D721Med (cell line): ENCODE measurements around the gene FGD5.

ENCODE experiments used
- DNase-seq: peaks from one replicate; pipeline ENCODE4 v3.0.0; 2011; ENCODE audit warnings: low spot score; ENCODE audit not compliant: insufficient read length
- FAIRE-seq: peaks from 2 replicates; lab custom pipeline; 2011; peaks lifted over from hg19 to GRCh38; lab: Jason Lieb, UNC
- TF ChIP-seq, protein P1 (sequence below): IDR thresholded peaks from 2 replicates; pipeline ENCODE4 v1.5.1; 2012; ENCODE audit warnings: mild to moderate bottlenecking, control low read depth; ENCODE audit not compliant: insufficient read depth; ENCODE audit errors: missing control alignments

The FGD5 gene

DNA sequence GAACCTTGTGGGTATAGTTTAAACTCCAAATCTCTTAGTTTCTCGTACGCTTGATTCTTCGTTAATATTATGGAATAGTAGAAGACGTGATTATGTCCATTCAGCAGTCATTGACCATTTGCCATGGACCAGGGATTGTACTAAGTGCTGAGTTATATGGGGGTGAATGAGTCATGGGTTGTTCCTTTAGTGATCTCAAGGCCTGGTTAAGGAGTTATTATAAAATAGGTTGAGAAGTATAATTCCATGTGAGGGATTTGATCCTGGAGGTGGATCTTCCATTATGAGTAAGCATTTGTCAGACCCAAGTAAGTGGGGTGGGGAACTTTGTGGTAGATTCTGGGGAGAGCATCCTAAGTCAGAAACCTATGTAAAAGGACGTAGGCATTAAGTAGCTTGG lies 144.0 kb downstream of the FGD5 start:
- FAIRE-seq: no peak
- no peak for DNase-seq
- TF ChIP-seq, protein P1, sequence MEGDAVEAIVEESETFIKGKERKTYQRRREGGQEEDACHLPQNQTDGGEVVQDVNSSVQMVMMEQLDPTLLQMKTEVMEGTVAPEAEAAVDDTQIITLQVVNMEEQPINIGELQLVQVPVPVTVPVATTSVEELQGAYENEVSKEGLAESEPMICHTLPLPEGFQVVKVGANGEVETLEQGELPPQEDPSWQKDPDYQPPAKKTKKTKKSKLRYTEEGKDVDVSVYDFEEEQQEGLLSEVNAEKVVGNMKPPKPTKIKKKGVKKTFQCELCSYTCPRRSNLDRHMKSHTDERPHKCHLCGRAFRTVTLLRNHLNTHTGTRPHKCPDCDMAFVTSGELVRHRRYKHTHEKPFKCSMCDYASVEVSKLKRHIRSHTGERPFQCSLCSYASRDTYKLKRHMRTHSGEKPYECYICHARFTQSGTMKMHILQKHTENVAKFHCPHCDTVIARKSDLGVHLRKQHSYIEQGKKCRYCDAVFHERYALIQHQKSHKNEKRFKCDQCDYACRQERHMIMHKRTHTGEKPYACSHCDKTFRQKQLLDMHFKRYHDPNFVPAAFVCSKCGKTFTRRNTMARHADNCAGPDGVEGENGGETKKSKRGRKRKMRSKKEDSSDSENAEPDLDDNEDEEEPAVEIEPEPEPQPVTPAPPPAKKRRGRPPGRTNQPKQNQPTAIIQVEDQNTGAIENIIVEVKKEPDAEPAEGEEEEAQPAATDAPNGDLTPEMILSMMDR: no peak

DNA sequence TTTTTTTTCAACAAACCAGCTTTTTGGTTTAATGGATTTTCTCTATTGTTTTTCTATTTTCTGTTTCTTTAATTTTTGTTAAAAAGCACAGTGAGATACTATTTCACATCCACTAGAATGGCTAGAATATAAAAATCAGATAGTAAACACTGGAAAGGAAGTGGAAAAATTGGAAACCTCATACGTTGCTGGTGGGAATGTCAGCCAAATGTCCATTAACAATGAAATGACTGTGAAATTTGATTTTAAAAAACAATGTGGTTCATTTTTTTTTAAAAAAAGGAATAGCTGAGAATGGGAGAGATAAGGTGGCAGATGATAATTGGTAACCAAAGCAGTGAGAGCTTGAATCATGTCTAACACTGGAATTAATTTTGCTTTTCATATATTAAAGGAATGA lies 148.5 kb downstream of the FGD5 start:
- FAIRE-seq: no peak
- TF ChIP-seq, protein P1: no peak

DNA sequence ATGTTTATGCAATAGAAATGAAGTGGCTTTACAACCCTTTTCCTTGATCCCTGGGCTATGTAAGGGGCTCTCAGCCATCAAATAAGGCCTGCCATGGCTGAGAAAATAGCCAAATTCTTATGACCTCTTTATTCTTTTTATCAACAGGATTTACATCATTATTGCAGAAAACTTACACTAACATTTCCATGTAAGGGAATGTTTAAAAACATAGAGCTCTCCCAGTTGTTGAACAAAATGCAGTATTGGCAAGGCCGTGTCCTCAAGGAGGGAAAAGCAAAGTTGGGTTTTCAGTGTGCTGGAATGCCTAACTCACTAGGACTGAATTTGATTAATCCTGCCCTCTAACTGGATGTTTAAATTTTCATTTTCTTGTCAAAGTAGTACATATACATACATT lies 150.9 kb downstream of the FGD5 start:
- no peak for FAIRE-seq
- TF ChIP-seq, protein P1: no peak
- no peak for DNase-seq

More for the DNA sequence above, 148.5 kb downstream of the FGD5 start:
- no peak for DNase-seq

DNA sequence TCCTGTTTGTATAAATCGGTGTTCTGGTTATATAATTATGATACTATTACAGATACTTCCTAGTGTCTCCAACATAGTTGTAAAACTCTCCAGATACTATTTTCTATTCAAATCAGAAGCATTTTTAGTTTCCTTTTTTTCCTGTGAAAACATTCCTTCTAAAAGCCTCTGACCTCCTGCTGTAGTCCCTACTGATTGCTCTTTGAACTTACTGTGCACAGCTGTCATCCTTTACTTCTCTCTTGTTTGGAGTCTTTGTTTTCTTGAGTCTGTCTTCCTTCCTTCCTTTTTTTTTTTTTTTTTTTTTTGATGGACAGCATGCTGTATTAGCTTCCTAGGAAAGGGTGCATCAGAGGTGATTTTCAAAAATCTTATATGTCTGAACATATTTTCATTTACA lies 157.6 kb downstream of the FGD5 start:
- FAIRE-seq (no peak), DNase-seq (no peak)

DNA sequence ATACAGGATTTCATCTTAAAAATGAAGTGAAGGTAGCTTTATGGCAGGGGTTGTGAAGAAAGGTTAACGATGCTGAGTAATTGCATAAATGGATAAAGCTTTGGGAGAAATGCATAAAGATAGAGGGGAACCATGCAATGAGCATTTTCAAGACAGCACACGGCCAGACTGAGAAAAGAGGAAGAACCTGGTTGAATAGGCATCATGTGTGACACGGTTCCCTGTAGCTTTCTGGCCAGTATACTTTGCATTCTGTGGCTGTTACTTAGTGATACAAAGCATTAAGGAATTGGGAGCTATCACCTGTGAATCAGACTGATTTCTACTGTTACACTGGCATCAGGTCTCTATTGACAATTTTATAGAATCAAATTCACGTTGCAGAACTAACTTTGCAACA lies 161.9 kb downstream of the FGD5 start:
- DNase-seq: no peak

More for the DNA sequence above, 157.6 kb downstream of the FGD5 start:
- TF ChIP-seq, protein P1: no peak

More for the DNA sequence above, 161.9 kb downstream of the FGD5 start:
- TF ChIP-seq, protein P1: no peak
- no peak for FAIRE-seq
